DMS 273 (cell line): ENCODE results near the gene DLGAP4.

Source experiments
- DNase-seq: peaks from one replicate; lab custom pipeline; 2025; ENCODE audit not compliant: unreplicated experiment; lab: John Stamatoyannopoulos, UW

Gene DLGAP4

GRCh38 chr20:36306553-36307411, 643 bp downstream of the DLGAP4 start:
- peak; percentile 29 for DNase-seq

GRCh38 chr20:36307412-36308325, 1.5 kb downstream of the DLGAP4 start:
- DNase-seq = no peak

- no peak for DNase-seq
Observed at GRCh38 chr20:36308353-36308752, 2.2 kb downstream of the DLGAP4 start.

GRCh38 chr20:36308986-36309385, 2.8 kb downstream of the DLGAP4 start:
- no peak for DNase-seq

- DNase-seq = no peak
Observed at GRCh38 chr20:36309643-36310042, 3.5 kb downstream of the DLGAP4 start.

GRCh38 chr20:36310215-36310981, 4.3 kb downstream of the DLGAP4 start:
- no peak for DNase-seq

GRCh38 chr20:36311141-36311853, 5.2 kb downstream of the DLGAP4 start:
- DNase-seq = no peak

GRCh38 chr20:36311854-36312723, 6.0 kb downstream of the DLGAP4 start:
- DNase-seq = no peak

GRCh38 chr20:36312724-36313441, 6.7 kb downstream of the DLGAP4 start:
- no peak for DNase-seq

- no peak for DNase-seq
Observed at GRCh38 chr20:36313476-36313875, 7.3 kb downstream of the DLGAP4 start.

GRCh38 chr20:36313926-36314325, 7.8 kb downstream of the DLGAP4 start:
- DNase-seq = no peak

GRCh38 chr20:36314734-36315544, 8.8 kb downstream of the DLGAP4 start:
- DNase-seq = peak; percentile 22

GRCh38 chr20:36315545-36316351, 9.6 kb downstream of the DLGAP4 start:
- no peak for DNase-seq

GRCh38 chr20:36317675-36318074, 11.5 kb downstream of the DLGAP4 start:
- no peak for DNase-seq

- no peak for DNase-seq
Observed at GRCh38 chr20:36318166-36318565, 12.0 kb downstream of the DLGAP4 start.

- no peak for DNase-seq
Observed at GRCh38 chr20:36319356-36320260, 13.5 kb downstream of the DLGAP4 start.
